Stimulated activated CD4-positive, alpha-beta T cell treated with anti-CD3 and anti-CD28 coated beads, Interleukin-4, amount 100 ng/mL, for 24 hours (primary cell): Measurements from ENCODE around the gene HSF2BP.
"Not testable (repeated sequence)": the region's sequence is repeated elsewhere in the genome, so short reads cannot be mapped to it uniquely, and the experiment has no call there.

ENCODE experiments used
- DNase-seq: peaks from one replicate; pipeline ENCODE4 v3.0.0-alpha.2; 2020

The HSF2BP gene

DNA sequence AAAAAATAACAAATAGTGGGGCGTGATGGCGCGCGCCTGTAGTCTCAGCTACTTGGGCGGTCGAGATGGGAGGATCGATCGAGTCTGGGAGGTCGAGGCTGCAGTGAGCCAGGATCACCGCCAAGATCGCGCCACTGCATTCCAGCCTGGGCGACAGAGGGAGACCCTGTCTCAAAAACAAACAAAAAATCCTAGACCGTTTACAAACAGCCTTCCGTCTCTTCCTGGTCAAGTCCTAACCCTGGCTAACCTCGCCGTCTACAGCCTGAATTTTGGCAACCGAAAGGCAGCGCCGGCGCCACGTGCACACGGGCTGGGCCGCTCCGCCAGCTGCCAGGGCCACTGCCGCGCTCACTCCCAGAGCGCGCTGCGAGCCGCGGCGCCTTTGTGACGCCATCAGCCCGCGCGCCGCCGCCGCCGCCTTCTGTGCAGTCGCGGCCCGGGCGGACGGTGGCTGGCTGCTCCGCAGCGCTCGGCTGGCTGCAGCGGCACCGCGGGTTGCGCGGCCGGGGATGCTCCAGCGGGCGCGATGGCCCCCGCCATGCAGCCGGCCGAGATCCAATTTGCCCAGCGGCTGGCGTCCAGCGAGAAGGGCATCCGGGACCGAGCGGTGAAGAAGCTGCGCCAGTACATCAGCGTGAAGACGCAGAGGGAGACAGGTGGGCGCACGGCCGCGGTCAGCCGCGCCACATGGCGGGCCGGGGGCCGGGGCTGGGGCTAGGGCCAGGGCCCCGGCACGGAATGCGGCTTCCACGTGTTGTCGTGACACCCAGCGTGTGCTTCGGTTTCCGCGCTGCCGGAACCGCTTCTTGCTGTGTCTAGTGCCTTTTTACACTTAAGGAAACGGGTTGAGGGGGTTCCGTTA, at the start of gene HSF2BP, which contains the start of gene RRP1B:
HSF2BP (minus strand) TSS at position 353 of the 865 bp plus-strand sequence. CDS start 1,392 bp downstream, outside the sequence.
RRP1B (plus strand) TSS at position 425 of the 865 bp plus-strand sequence; CDS start at position 530, 105 bp downstream.
- peak; percentile 78 for DNase-seq

DNA sequence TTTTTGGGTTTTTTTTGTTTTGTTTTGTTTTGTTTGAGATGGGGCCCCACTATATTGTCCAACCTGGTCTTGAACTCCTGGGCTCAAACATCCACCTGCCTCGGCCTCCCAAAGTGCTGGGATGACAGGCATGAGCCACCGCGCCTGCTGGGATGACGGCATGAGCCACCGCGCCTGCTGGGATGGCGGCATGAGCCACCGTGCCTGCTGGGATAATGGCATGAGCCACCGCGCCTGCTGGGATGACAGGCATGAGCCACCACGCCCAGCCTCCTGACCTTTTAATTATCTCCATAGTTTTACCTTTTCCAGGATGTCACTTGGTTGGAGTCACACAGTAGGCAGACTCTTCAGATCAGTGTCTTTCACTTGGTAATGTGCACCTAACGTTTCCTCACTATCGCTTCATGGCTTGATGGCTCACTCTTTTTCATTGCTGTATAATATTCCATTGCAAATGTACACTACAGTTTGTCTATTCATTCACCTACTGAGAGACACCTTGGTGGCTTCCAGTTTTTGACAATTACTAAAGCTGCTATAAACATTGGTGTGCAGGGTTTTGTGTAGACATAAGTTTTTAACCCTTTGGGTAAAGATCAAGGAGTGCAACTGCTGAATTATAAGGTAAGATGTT, 49.6 kb upstream of the HSF2BP start:
- no peak for DNase-seq

DNA sequence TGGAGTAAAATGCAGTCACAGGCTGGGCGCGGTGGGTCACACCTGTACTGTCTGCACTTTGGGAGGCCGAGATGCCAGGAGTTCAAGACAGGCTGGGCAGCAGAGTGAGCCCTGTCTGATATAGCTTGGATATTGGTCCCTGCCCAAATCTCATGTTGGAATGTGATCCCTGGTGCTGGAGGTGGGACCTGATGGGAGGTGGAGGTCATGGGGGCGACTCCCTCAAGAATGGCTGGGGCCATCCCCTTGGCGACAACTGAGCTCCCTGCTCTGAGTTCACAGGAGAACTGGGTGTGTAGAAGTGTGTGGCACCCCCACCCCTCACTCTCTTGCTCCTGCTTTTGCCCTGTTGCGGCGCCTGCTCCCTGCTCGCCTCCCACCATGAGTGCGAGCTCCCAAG, 48.2 kb upstream of the HSF2BP start:
- DNase-seq: no peak

DNA sequence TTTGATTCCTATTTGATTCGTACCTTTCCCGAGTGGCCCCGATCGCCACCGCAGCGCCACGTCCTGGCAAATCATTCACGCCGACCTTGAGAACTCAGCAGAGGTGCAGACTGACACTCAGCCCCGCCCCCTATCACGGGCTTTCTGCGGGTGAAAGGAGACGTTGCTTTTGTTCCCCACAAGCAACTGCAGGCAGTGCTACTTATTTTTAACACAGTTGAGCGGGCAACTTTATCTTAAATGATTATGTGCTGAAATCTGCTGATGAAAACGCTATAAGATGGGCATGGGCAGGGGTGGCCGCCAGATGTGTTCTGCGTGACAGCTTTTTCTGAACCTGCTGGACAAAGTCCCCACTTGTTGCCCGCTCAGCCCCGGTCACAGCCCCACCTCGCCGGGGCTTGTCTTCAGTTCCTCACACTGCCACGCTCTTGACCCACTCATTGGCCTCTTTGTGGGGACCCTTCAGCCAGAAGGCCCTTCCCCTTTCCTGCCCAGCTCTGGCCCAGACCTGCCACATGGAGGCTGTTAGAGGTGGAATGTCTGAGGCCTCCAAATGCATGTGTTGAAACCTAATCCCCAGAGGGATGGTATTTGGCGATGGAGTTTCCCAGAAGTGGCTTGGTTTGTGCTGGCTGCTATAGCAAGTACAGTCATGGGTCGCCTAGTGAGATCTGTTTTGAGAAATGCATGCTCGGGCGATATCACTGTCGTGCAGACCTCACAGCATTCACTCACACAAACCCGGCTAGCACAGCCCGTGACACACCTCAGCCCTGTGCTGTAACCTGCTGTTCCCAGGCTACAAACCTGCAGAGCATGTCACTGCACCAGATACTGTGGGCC, 44.0 kb upstream of the HSF2BP start:
- DNase-seq: no peak

DNA sequence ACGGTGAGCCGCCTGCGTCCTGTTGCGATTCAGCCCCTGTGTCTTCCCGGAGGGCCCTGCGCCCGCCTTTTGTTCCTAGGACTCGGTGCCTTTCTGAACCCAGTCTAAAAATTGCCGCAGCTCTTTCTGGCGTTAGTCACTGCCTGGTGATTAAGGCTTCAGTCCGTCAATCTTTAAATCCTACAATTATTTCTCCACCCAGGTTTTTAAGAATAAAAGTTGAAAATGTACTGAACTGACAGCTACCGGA, 43.4 kb upstream of the HSF2BP start:
- DNase-seq: no peak

DNA sequence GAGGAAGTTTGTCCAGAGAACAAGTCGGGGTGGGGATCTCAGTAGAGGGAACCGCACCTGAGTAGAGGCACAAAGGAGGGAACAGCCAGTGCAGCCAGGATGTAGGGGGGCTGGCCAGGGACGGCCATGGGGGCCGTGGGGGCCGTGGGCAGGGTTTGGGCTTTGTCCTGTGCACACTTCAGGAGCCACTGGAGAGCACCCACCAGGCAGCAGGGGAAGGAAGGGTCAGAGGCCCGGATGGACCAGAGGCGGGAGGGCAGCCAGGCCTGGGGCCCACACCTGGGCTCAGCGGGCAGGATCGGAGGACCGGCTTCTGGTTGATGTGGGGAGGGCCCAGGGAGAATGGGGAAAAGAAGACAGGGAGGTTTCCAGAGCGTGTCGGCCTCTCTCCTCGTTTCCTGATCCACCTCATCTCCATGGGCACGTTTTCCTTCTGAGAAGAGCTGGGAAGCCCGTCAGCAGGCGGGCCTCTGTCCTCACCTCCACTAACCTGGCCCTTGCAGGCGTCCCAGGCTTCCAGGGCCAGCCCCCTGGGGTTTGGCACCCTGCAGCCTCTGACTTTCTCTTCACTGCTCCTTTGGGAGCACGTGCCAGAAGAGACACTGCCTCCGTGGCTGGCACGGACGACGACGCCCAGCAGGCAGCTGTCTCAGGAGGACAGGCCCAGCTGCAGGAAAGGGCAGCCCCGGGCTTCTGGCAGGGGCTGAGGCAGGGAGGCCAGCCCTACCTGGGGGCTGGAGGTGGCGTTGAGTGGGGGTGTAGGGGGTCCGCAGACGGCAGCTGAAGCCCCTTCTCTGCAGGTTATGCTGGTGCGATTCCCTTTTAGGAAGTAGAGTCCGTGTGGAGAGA, 42.9 kb upstream of the HSF2BP start:
- no peak for DNase-seq

DNA sequence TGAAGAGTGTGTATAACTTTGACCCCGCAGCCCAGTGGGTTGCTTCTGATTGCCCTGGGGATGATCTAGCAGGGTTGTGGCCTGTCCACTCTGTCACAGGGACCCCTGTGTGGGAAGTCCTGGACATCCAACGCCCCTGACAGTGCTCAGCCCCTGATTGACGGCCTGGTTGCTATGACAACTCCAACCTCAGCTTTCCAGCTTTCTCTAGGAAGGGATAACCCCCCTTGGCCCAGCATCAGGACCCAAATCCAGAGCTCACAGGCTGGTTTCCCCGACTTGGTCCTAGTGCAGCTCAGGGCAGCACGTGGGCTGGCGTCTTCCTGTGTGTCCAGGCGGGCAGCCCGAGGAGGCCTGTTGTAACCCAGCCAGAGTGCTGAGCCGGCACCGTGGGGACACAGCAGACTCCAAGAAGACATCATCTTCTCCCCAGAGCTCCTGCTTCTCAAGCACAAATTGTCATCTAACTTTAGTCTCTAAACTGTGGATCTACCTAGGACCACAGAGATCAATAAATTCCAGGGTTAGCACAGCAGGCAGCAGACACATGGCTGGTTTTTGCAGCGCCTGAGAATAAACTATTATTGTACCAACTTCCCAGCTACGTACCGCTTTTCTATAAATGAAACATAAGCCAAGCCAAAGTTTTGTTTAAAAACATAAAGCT, 40.8 kb upstream of the HSF2BP start:
- DNase-seq: no peak

DNA sequence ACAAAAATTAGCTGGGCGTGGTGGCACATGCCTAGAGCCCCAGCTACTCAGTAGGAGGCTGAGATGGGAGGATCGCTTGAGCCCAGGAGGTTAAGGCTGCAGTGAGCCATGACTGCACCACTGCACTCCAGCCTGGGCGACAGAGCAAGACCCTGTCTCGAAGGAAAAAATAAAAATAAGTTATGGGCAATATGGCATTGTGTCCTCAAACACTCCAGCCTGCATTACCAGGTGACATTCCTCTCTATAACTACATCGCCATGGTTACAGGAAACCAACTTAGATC, 40.1 kb upstream of the HSF2BP start:
- DNase-seq: not testable (repeated sequence)

DNA sequence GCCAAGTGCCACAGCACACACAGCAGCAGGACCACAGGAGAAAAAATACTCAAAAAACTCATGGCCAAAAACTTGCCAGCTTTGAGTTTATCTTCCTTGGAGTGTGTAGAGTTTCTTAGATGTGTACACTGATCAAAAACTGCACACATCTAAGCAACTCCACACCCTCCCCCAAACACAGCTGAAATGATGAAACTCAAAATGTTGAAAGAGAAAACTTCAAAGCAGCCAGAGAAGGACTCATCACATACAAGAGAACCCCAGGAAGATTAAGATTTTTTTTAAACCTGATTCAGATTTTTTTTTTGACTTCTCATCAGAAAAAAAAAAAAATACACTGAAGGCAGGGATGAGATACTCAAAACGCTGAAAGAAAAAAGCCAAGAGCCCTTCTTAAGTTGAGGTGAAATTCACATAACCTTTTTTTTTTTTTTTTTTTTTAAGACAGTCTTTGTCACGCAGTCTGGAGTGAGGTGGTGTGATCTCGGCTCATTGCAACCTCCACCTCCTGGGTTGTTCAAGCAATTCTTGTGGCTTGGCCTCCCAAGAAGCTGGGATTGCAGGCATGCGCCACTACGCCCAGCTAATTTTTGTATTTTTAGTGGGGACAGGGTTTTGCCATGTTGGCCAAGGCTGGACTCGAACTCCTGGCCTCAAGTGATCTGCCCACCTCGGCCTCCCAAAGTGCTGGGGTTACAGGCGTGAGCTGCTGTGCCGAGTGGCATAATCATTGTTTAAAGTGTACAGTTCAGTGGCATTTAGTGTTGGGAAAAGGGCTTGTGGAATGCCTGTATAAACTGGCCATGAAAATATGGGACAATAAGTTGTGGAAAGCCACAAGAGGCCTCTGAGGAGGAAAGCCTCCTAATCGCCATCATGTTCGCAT, 38.7 kb upstream of the HSF2BP start:
- DNase-seq: no peak

DNA sequence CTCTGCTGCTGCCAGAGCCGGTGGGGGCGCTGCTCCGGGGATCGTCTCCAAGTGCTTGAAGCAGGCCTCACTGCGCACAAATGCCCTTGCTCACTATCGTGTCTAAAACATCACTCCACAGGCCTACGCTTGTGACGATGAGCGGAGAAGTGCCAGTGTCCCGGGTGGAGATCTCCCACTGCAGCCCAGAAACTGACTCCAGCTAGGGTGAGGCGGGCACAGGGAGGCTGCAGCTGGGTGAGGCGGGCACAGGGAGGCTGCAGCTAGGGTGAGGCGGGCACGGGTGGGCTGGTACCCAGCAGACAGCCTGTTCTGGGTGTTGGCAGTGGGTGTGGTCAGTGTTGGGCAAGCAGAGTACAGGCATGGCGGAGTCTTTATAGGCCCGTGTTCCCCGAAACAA, 36.9 kb upstream of the HSF2BP start:
- DNase-seq: no peak

DNA sequence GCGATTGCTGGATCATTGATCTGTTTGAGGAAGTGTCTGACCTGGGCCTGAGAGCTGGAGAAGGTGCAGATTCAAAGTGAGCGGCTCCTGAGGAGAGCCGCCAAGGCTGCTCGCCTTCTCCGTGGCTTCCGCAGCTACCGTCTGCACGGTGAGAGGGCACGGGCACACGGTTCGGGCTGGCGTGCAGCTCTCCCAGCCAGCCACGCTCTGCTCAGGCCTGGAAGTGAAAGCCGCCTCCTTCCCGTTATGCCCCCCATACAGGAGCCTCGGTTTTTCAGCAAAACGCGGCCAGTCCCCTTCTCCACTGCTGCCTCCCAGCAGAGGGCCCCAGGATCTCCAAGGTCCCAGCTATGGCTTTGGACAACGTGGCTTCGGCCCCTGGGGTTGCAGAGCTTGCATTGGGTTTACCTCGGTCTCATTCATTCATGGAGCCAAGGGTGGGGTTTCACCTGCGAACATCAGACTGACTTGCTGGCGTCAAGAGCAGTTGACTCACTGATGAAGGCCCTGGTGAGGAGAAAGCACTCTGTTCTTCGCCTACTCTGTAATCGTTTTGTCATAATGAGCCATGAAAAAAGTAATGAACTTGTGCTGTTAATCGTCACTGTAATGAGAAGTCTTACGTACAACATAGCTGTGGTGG, 35.3 kb upstream of the HSF2BP start:
- no peak for DNase-seq

DNA sequence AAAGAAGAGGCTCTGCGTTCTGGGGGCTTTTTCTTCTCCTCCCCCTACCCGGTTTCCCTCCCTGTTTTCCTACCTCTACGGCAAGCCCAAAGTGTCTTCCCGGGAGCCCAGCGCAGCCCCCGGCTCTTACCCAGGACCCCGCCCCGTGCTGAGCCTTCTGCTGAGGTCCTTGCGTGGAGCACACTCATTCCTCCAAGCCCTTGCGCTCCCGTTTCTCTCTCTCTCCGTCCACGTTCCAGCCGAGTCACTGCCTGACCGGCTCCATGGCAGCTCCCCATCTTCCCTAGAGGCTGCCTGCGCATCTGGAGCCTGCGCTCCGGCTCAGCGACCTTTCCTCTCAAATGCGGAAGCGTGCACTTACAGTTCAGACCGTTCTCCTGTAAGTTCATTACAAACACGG, 34.7 kb upstream of the HSF2BP start:
- no peak for DNase-seq

DNA sequence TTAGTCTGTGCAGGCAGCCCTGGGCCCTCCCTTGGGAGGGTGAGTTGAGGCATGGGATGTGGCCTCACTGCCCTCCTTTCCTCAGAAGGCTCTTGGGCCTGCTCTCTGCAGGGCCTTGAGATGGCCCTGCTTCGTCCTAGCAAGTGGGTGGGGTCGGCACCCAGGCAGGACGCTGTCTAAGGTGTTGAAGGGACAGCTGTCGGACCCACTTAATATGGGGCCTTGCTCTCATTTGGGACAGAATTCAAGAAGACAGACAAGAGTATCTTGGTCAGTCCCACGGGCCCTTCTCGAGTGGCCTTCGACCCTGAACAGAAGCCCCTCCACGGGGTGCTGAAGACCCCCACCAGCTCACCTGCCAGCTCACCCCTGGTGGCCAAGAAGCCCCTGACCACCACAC, 33.7 kb upstream of the HSF2BP start:
- no peak for DNase-seq

DNA sequence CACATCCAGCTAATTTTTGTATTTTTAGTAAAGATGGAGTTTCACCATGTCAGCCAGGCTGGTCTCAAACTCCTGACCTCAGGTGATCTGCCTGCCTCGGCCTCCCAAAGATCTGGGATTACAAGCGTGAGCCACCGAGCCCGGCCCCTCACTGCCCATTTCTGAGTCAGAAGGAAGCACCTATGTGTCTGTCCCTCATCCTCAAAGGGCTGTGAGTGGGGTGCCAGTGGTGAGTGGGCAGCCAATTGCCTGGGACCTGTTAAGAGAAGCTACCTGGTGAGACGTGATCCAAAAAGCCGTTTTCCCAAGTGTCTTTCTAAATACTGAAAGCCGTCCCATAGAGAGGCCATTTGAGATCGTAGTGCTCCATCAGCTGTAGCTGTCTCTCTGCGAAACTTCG, 32.5 kb upstream of the HSF2BP start:
- no peak for DNase-seq

DNA sequence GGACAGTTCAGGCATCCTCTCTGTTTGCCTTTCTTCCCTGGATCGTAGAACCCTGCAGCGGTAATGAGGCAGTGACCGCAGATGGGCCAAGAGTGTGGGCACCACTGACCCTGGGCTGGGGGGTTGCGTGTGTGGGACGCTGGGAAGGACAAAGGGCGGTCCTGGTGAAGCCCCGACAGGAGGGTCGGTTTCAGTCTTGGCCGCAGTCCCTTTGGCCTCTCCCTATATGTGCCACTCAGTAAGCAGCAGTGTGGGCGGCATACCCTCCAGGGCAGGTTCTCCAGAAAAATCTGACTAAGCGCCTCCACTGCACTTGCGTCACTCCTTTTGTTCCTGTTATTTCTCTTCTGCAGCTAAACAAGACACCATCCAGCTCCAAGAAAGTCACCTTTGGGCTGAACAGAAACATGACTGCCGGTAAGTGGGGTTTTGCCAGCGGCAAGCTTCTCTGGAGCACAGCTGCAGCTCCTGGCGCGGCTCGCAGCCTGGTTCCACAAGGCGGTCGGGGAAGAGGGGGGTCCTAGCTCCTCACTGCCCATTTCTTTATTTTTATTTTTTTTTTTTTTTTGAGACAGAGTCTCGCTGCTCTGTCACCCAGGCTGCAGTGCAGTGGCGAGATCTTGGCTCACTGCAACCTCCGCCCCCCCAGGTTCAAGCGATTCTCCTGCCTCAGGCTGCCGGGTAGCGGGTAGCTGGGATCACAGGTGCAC, 32.0 kb upstream of the HSF2BP start:
- DNase-seq: no peak

DNA sequence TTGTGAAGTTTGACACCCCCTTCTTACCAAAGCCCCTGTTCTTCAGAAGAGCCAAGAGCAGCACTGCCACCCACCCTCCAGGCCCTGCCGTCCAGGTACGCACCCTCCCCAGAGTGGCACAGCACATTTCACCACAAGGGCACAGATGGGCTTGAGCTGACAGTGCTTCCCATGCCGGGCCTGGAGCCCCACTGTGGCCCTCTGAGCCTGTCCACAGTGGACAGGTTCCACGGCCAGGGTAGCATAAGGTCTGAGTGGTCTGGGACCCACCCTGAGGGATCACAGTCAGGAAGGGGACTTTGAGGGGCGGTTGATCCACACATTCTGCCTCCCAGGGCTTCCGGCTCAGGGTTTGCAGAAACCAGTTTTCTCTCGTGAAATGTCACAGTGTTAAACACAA, 31.1 kb upstream of the HSF2BP start:
- DNase-seq: no peak

DNA sequence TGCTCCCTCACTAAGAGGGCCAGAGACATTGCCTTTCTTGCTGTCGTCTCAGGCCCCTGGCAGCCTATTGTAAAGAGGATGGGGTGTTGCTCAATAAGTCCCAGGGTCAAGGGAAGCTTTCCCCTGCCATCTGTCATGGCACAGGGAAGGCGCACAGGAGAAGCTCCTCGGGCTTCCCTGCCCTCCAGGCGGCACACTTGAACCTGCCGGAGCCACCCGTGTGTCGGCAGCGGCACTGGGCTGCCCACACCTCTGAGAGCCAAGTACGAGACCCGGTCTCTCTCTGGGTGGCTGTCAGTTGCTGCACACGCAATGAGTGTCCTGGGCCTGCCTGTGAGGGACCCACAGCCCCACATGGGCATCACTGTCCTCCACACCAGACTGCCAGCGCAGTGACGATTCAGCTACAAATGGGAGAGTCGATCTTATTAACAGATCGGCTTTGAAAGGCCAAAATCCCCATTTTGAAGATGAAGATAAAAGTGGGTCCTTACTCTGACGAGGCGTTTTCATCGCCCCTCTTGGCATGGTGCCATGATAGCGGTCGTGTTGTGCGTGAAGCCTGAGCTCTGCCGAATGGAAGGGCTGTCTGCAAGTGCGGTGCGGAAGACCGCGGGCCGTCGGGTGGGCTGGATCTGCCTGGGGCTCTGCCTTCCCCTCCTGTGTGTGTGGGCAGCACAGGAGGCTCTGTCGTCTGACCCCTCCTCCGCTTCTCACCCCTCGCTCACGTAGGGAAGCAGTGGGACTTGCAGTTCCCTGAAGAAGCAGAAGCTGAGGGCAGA, 30.5 kb upstream of the HSF2BP start:
- DNase-seq: no peak

DNA sequence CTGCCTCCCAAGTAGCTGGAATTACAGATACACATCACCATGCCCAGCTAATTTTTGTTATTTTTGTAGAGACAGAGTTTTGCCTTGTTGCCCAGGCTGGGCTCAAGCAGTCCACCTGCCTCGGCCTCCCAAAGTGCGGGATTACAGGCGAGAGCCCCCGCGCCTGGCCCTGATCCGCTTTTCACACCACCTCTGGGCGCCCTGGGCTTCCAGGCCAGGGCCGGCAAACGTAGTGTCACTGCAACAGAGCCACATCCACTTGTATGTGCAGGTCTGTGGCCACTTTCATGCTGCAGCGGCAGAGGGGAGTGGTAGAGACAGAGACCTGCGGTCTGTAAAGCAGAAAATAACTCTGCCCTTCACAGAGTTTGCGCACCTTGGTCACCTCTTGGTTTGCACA, 29.6 kb upstream of the HSF2BP start:
- DNase-seq: no peak
